ENCODE measurements around the gene ME1.
"Not testable (repeated sequence)": the region's sequence is repeated elsewhere in the genome, so short reads cannot be mapped to it uniquely, and the experiment has no call there.

ME1 gene

DNA sequence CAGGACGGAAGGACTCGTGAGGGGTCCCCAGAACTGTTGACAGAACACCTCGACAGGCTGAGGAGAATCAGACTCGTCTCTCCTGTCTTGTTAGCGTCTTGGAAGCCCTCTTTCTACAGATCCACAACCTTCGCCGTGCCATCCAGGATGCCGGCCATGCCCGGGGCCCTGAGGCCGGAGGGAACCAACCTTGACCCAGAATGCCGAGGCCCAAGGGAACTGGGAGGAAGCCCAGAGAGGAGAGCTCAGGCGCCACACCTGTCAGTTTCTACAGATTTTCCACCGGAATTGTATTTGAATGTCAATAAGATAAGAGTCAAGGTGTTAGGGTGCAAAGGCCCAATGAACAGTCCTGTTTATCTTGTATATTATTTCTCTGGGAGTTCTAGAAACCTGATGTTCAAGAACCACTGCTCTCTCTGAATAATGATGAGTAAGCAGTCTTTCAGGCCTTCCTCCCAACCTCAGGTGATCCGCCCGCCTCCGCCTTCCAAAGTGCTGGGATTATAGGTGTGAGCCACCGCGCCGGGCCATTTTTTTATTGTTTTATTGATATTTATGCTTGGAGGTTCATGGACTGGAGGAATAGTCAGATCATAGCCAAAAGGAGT is 799 bp upstream of the ME1 start:
- no peak for DNase-seq (ENCODE audit: low read depth)

DNA sequence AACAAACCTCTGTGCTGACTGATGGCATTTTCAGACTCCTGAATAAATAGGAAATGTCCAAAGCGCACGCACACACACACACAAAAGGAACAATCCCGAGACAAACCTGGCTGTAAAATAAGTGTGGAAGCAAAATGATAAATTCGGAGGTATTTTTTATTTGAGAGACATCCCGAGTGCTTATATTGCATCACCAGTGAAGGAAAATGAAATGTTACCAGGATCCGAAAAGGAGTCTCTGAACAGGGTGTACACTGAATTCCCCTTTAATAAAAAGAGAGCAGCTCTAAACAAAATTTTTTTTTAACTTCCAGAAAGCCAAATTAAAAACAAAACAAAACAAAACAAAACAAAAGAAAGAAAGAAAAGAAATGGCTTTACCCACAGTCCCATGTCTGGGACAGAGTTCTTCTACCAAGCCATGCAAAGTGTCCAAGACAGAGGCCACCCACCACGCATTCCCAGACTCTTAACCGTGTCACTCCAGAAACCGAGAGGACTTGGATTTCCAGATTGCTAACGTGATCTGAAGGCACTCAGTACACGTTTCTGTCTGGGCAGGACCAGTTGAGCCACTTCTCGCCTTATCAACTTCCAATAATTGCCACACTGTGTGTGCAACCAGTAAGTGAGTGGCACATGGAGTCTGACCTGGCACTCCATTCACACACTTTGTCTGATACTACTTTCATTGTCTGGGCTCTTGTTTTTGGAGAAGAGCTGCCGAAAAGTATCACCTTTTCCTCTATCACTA is 817 bp downstream of the ME1 start:
- no peak for DNase-seq (ENCODE audit: low read depth)

GRCh38 chr6:83429269-83429668 is 1.6 kb downstream of the ME1 start:
- no peak for DNase-seq (ENCODE audit: low read depth)

- no peak for DNase-seq (ENCODE audit: low read depth)
These were observed 6.3 kb downstream of the ME1 start for GRCh38 chr6:83424392-83425018.

GRCh38 chr6:83417880-83418663 is 12.8 kb downstream of the ME1 start:
- DNase-seq (ENCODE audit: low read depth), result no peak

GRCh38 chr6:83413068-83413467 is 17.8 kb downstream of the ME1 start:
- DNase-seq (ENCODE audit: low read depth), result no peak

GRCh38 chr6:83411731-83412130 is 19.1 kb downstream of the ME1 start:
- no peak for DNase-seq (ENCODE audit: low read depth)

- DNase-seq (ENCODE audit: low read depth), result no peak
These were observed 27.7 kb downstream of the ME1 start for GRCh38 chr6:83403191-83403590.

GRCh38 chr6:83389606-83390005 is 41.2 kb downstream of the ME1 start:
- no peak for DNase-seq (ENCODE audit: low read depth)

DNA sequence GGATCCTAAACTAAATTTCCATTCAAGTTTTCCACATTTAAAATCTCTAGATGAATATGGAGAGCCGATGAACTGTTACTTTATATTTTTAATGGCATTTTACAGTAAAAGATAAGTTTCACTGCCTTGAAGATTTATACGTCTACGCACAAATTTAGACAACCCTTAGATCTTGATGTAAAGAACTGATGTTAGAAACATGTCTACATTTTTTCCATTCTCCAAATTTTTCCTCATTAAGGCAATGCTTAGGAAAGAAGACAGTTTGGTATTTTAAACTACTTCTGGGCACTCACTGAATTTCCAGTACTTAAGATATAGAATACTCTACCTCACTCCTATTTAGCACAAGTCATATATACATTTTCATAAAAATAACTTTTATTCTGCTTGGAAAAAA is 45.4 kb downstream of the ME1 start:
- DNase-seq (ENCODE audit: low read depth), result no peak

DNA sequence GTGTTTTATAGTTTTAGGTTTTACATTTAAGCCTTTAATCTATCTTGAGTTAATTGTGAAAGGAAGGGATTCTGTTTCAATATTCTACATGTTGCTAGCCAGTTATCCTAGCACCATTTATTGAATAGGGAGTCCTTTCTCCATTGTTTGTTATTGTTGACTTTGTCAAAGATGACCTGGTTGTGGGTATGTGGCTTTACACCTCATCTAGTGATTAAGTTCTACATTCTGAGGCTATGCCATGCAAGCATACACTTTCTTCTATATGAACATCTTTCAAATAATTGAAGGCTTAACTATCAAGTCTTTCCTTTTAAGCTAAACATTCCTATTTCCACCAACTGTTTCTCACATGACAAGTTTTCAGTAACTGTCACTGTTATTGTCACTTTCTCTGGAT is 46.1 kb downstream of the ME1 start:
- no peak for DNase-seq (ENCODE audit: low read depth)

- no peak for DNase-seq (ENCODE audit: low read depth)
These were observed 48.9 kb downstream of the ME1 start for GRCh38 chr6:83381949-83382348.

GRCh38 chr6:83378621-83379388 is 52.0 kb downstream of the ME1 start:
- no peak for DNase-seq (ENCODE audit: low read depth)

DNA sequence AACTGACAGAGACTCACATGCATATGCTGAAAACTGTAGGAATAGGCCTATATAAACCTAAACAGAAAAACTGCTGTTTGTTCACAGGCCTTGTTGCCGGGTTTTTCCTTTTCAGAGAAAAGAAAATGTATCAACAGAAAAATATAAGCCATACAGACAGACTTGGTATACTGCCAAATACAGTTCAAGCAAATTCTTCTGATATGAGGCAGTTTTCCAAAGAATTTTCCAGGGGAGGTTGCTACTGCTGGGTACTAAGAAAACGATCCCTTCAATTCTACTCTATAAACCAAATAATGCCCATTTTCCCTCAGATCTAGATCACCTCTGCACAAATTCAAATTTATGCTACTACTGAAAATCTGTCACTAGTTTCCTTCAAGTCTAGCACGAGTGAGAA is 59.4 kb downstream of the ME1 start:
- DNase-seq (ENCODE audit: low read depth), result no peak

- DNase-seq (ENCODE audit: low read depth), result no peak
These were observed 60.3 kb downstream of the ME1 start for GRCh38 chr6:83370567-83370966.

DNA sequence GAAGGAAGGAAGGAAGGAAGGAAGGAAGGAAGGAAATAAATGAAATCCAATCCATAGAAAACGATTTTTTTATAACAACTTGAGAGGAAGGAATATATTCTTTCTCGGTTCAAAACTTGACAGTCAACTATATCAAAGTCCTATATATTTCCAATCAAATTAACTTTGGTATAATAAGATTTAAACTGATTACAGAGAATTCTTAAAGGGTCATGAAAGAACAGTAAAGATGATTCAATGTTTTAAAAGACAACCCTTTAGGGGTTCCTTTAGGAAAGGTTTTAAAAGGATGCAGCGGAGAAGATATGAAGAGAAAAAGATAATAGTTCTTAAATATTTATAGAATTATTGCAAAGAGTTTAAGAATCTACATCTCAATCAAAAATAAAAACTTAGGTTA is 61.2 kb downstream of the ME1 start:
- no peak for DNase-seq (ENCODE audit: low read depth)

DNA sequence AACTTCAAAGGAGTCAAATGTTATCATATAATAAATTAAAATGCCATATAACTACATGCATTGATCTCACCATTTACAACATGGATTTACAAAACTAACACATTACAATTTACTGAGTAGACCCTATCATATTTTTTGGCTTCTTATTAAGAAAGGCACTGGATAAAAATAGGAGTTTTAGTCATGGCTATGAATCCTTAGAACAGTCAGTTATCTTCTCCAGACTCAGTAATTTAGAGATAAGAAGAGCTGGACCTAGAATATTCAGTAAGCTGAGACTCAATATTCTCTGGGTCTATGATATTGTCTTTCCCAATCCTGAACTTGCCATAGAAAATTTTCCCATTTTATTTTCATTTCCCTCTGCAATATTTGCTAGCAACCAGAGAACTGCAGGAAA is 62.3 kb downstream of the ME1 start:
- no peak for DNase-seq (ENCODE audit: low read depth)

DNA sequence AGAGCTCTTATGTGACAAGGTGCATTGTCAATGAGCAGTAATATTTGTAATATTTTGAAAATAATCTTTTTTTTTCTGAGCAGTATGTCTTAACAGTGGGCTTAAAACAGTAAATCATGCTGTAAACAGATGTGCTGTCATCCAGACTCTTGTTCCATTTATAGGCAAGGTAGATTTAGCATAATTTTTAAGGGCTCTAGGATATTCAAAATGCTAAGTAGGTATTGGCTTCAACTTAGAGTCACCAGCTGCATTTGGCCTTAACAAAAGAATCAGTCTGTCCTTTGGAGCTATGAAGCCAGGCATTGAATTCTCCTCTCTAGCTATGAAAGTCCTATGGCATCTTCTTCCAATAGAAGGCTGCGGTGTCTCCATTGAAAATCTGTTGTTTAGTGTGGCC is 63.7 kb downstream of the ME1 start:
- no peak for DNase-seq (ENCODE audit: low read depth)

DNA sequence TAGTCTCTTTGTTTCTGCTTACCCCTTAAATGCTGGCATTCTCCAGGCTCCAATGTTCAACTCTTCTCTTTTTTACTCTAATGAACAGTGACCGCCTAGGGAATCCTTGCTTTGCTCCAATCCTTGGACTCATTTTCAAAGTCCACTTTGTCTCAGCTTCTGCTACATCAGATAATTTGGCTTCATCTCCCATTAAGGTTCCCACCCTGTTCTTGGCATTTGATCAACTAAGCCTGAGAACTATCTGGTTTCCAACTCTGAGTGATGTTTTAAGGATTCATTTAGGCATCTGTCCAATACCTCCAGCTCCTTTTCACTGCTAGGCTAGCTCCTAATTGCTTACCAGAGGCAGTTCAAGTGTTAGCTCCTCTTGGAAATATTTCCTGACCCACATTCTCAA is 64.9 kb downstream of the ME1 start:
- DNase-seq (ENCODE audit: low read depth), result no peak

- not testable (repeated sequence) for DNase-seq (ENCODE audit: low read depth)
These were observed 68.5 kb downstream of the ME1 start for GRCh38 chr6:83362349-83362748.

- DNase-seq (ENCODE audit: low read depth), result no peak
These were observed 71.2 kb downstream of the ME1 start for GRCh38 chr6:83359638-83360037.

DNA sequence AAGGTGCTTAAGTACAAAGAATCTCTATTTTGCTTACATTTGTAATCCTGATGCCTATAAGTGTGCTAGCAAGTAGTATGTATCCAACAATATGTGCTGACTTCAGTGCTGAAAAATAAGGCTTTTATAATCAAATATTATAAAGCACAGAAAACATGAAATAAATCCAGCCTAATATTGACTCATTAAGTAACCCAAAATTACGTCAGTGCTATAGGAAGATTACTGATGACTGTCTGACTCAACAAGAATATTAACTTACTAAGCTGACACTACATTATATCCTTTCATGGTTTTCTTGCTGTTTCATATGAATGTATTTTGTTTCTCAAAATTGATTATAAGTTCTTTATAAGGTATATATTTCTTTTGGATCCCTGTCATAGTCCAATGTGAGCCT is 76.1 kb downstream of the ME1 start:
- DNase-seq (ENCODE audit: low read depth), result no peak
